Suprapubic skin (tissue), 4 donors: ENCODE measurements around the gene TLR7. TPM values are rescaled to one million over a fixed set of nuclear protein-coding genes. Genes with fewer than 3 reads are reported as not detected.

Experiments used
- DNase-seq, 2 donors: peaks; one replicate each; pipeline ENCODE4 v3.0.0-alpha.2; 2019; ENCODE audit warnings: low spot score in 2 of 2
- H3K27ac ChIP-seq: fragments of 200-600 bp; sonication (generic); one replicate; pipeline ENCODE4 v1.5.1; 2019
- H3K27me3 ChIP-seq: fragments of 200-600 bp; sonication (generic); one replicate; pipeline ENCODE4 v1.5.1; 2019
- H3K36me3 ChIP-seq: fragments of 200-600 bp; sonication (generic); one replicate; pipeline ENCODE4 v1.5.1; 2019
- H3K4me1 ChIP-seq: fragments of 200-600 bp; sonication (generic); one replicate; pipeline ENCODE4 v1.5.1; 2019
- H3K4me3 ChIP-seq: fragments of 200-600 bp; sonication (generic); one replicate; pipeline ENCODE4 v1.5.1; 2019; ENCODE audit warnings: mild to moderate bottlenecking
- H3K9me3 ChIP-seq: fragments of 200-600 bp; sonication (generic); one replicate; pipeline ENCODE4 v1.5.1; 2019
- EP300 ChIP-seq: sonication (generic); formaldehyde crosslinking; IDR thresholded peaks from one replicate; pipeline ENCODE4 v1.6.1; 2017; ENCODE audit warnings: antibody characterized with exemption
- POLR2A ChIP-seq, 2 donors: fragments of 450-650 bp; IDR thresholded peaks; one replicate each; pipeline ENCODE4 v1.6.1; 2017; ENCODE audit warnings: antibody characterized with exemption in 2 of 2, mild to moderate bottlenecking in 2 of 2, moderate library complexity in 2 of 2
- POLR2AphosphoS5 ChIP-seq, 3 donors: sonication (generic); formaldehyde crosslinking; IDR thresholded peaks; one replicate each; pipeline ENCODE4 v1.6.1; 2017; ENCODE audit warnings: antibody characterized with exemption in 3 of 3
- WGBS: methylation state at CpG from one replicate; pipeline ENCODE4 v1.1.5; 2018; 5-methylcytosine and 5-hydroxymethylcytosine counted together
- total RNA-seq, 4 donors: library from RNA; depleted of rRNA; stranded (reverse); fragments of >200 nt; gene quantifications; one replicate each; pipeline ENCODE4 v1.1.0, GENCODE V29; 2016
- TF ChIP-seq, protein P1 (sequence below), 2 donors: fragments of 200-600 bp in 1 of 2; fragments of 450-650 bp in 1 of 2; sonication (generic) in 1 of 2; IDR thresholded peaks; one replicate each; pipeline ENCODE4 v1.5.1; 2016 to 2019; ENCODE audit warnings: antibody characterized with exemption in 2 of 2, mild to moderate bottlenecking in 1 of 2, moderate library complexity in 1 of 2

The TLR7 gene
- total RNA-seq, 4 donors from 2014 or later: 0.15 to 0.38 TPM; not detected in 2

DNA sequence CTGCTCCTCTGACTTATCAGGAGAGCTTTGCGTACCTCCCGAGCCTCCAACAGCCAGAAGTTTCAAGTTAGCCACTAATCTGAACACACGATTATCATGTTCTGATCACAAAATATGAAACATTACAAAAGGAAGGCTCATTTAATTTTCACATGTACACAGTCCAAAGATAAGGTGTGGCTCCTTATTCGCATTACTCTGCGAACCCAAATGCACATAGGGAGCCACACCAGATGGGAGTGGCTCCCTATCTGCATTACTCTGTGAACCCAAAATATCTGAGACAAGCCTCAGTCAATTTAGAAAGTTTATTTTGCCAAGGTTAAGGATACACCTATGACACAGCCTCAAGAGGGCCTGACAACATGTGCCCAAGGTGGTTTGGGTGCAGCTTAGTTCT lies 68.0 kb downstream of the TLR7 start:
- H3K36me3 ChIP-seq: no peaks in the 10 kb centered on the region
- no peak overlapping the region for H3K4me3 ChIP-seq
- no peak for DNase-seq
- no peak for TF ChIP-seq POLR2AphosphoS5 (IDR thresholded peaks at IDR 0.05)
- no peak for TF ChIP-seq EP300
- TF ChIP-seq, protein P1, sequence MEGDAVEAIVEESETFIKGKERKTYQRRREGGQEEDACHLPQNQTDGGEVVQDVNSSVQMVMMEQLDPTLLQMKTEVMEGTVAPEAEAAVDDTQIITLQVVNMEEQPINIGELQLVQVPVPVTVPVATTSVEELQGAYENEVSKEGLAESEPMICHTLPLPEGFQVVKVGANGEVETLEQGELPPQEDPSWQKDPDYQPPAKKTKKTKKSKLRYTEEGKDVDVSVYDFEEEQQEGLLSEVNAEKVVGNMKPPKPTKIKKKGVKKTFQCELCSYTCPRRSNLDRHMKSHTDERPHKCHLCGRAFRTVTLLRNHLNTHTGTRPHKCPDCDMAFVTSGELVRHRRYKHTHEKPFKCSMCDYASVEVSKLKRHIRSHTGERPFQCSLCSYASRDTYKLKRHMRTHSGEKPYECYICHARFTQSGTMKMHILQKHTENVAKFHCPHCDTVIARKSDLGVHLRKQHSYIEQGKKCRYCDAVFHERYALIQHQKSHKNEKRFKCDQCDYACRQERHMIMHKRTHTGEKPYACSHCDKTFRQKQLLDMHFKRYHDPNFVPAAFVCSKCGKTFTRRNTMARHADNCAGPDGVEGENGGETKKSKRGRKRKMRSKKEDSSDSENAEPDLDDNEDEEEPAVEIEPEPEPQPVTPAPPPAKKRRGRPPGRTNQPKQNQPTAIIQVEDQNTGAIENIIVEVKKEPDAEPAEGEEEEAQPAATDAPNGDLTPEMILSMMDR (IDR thresholded peaks at IDR 0.05): no peak
- no peak for TF ChIP-seq POLR2A (IDR thresholded peaks at IDR 0.05)
- no peaks in the 10 kb centered on the region for H3K9me3 ChIP-seq
- no peaks in the 10 kb centered on the region for H3K27me3 ChIP-seq
- H3K4me1 ChIP-seq: no peaks in the 10 kb centered on the region
- WGBS: 84% methylated on average over 5 of the region's 5 CpGs
- H3K27ac ChIP-seq: no peak overlapping the region

DNA sequence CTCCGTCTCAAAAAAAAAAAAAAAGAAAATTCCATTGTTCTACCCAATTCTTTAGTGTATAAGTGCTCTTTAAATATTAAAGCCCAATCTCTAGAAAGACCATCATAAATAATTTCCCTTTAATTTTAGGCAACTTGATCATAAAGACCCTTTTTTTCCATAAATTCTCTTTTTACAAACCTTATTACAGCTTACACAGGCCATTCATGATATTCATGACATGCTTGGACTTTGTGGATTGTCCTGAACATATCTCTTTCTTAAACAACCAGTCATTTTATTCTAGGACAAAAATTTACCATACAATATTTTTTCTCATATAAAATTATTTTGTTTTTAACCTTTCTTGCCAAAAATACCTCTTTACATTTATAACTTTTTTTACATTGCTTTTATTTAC lies 70.1 kb downstream of the TLR7 start:
- Histone ChIP-seq H3K4me3 (no peak overlapping the region), H3K4me1 (no peaks in the 10 kb centered on the region), H3K27me3 (no peaks in the 10 kb centered on the region), H3K27ac (no peak overlapping the region), H3K9me3 (no peaks in the 10 kb centered on the region), H3K36me3 (no peaks in the 10 kb centered on the region)
- WGBS: 90% methylated on average over 1 of the region's 1 CpG
- DNase-seq: no peak
- TF ChIP-seq POLR2A (IDR thresholded peaks at IDR 0.05): no peak
- no peak for TF ChIP-seq EP300
- no peak for TF ChIP-seq POLR2AphosphoS5 (IDR thresholded peaks at IDR 0.05)
- TF ChIP-seq, protein P1 (IDR thresholded peaks at IDR 0.05): no peak

Other genes starting within 250 kb of the TLR7 start
- 100 to 1,000 TPM in 1 of 4 donors, 10 to 100 TPM in 3; 48.2 to 119 (median 70.1) TPM for gene PRPS2, start 75.7 kb upstream of the TLR7 start, total RNA-seq
- under 1 TPM in 3 of 4 donors, not detected in 1; 0.11 to 0.17 (median 0.16) TPM for gene TLR8, start 39.5 kb downstream of the TLR7 start, total RNA-seq
- gene TMSB4X, start 108.0 kb downstream of the TLR7 start, total RNA-seq: 1,000 to 10,000 TPM in 3 of 4 donors, 100 to 1,000 TPM in 1; 880 to 1,466 (median 1,228) TPM
- not detected for gene FAM9C, start 177.5 kb downstream of the TLR7 start, total RNA-seq